Activated naive CD8-positive, alpha-beta T cell treated with anti-CD3 and anti-CD28 coated beads for 36 hours (primary cell): ENCODE measurements around the gene PRKCZ. TPM values are rescaled to one million over a fixed set of nuclear protein-coding genes. Genes with fewer than 3 reads are reported as not detected.

Experiments
- DNase-seq: peaks from one replicate; pipeline ENCODE4 v3.0.0; 2021
- H3K27ac Mint-ChIP-seq: one replicate; pipeline ENCODE4 v1.8.0; 2022; ENCODE audit warnings: mild to moderate bottlenecking, moderate library complexity, mixed read lengths
- H3K27me3 Mint-ChIP-seq: one replicate; pipeline ENCODE4 v1.8.0; 2022; ENCODE audit warnings: mild to moderate bottlenecking, mixed read lengths
- H3K36me3 Mint-ChIP-seq: one replicate; pipeline ENCODE4 v1.8.0; 2021; ENCODE audit warnings: mild to moderate bottlenecking, mixed read lengths
- H3K4me1 Mint-ChIP-seq: one replicate; pipeline ENCODE4 v1.8.0; 2021; ENCODE audit warnings: mixed read lengths
- H3K4me3 Mint-ChIP-seq: one replicate; pipeline ENCODE4 v1.8.0; 2022; ENCODE audit warnings: mild to moderate bottlenecking, moderate library complexity, mixed read lengths
- H3K9me3 Mint-ChIP-seq: one replicate; pipeline ENCODE4 v1.8.0; 2022; ENCODE audit warnings: mixed read lengths
- total RNA-seq, 2 experiments: library from RNA; stranded (reverse); gene quantifications; one replicate each; pipeline ENCODE4 v1.2.3, GENCODE V29; 2021

PRKCZ gene
- total RNA-seq, 2 experiments from 2014 or later, result 11.1 to 13.0 TPM

DNA sequence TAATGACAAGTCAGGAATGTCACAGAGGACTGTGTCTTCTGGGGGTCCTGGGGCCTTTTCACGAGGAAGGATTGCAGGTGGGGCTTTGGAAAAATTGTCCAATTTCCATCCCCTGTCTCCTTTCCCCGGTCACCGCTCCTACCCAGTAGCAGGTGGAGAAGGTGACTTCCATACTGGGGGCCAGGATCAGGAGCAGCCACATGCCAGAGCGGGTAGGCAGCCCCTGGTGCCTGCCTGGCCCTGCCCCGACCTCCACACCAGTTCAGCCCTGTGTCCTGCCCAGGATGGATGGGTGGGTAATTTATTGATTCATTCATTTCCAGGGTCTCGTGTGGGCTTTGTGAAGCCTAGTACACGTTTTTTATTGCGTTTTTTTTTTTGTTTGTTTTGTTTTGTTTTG lies 51.7 kb downstream of the PRKCZ start:
- Mint-ChIP-seq H3K36me3 (peaks cover 8% of the 10 kb centered on the region), H3K27me3 (no peaks in the 10 kb centered on the region), H3K4me1 (peaks cover 3% of the 10 kb centered on the region), H3K9me3 (peaks cover 4% of the 10 kb centered on the region), H3K27ac (no peak overlapping the region), H3K4me3 (no peak overlapping the region)
- DNase-seq, result no peak

- DNase-seq, result no peak
- Mint-ChIP-seq H3K27me3 (no peaks in the 10 kb centered on the region), H3K9me3 (peaks cover 3% of the 10 kb centered on the region), H3K36me3 (peaks cover 7% of the 10 kb centered on the region), H3K27ac (no peak overlapping the region), H3K4me3 (no peak overlapping the region), H3K4me1 (peaks cover 3% of the 10 kb centered on the region)
These were observed 52.5 kb downstream of the PRKCZ start for GRCh38 chr1:2102753-2103152.

DNA sequence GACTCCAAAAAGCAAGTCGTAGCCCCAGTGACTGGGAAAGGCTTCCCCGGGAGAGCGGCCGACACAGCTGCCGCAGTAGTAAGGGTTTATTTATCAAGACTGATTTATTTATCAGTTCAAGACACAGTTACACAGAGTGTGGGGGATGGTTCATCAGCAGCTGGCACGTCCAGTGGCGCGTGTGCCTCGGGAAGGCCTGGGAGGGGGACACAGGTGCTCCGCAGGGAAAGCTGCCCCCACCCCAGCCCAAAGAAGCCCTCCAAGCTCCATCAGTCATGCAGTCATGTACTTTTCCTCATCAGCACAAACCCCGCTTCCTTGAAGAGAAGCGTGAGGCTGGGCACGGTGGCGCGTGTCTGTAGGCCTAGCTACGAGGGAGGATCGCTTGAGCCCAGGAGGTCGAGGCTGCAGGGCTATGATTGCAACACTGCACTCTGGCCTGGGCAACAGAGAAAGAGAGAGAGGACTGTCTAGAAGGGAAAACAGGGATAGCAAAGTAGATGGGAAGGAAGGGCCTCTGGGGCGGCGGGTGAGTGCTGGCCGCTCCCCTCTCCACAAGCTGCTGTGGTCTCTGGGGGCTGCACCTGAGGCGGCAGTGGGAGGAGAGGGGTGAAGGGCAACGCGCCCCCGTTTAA lies 53.2 kb downstream of the PRKCZ start:
- Mint-ChIP-seq H3K4me3 (no peak overlapping the region), H3K27ac (no peak overlapping the region), H3K4me1 (peaks cover 3% of the 10 kb centered on the region), H3K9me3 (no peaks in the 10 kb centered on the region), H3K36me3 (peaks cover 3% of the 10 kb centered on the region), H3K27me3 (no peaks in the 10 kb centered on the region)
- DNase-seq, result no peak

DNA sequence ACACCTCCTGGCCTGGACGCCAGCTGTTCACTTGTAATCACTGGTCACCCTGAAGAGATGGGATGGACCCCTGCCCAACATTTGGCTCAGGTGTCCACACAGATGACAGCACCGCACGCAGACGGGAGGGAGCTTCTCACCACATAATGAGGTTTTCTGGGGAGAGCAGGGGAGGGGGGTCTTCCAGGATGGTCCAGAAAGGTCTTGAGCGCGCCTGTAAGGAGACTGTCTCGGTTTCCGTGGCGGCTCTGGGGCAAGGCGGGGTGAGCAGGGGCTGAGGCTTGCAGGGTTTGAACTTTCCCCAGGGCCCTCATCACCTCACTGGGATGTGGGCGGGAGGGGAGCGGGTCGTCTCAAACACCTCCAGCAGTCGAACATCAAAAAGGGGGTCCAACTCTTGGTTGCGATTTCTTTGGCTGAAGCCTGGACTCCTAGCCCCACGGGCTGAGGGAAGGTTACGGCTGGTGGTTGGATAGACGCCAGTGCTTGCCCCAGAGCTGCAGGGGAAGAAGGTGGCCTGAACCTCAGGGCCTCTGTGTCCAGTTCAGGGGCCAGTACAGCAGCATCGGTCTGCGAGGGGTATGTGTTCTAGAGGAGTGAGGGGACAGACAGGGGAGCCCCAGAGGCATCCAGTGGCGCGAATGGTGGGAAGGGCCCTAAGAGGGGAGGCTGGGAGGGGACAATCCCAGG lies 53.8 kb downstream of the PRKCZ start:
- Mint-ChIP-seq H3K4me3 (no peak overlapping the region), H3K9me3 (no peaks in the 10 kb centered on the region), H3K36me3 (peaks cover under 1% of the 10 kb centered on the region), H3K4me1 (peaks cover 3% of the 10 kb centered on the region), H3K27me3 (no peaks in the 10 kb centered on the region), H3K27ac (no peak overlapping the region)
- DNase-seq, result no peak

DNA sequence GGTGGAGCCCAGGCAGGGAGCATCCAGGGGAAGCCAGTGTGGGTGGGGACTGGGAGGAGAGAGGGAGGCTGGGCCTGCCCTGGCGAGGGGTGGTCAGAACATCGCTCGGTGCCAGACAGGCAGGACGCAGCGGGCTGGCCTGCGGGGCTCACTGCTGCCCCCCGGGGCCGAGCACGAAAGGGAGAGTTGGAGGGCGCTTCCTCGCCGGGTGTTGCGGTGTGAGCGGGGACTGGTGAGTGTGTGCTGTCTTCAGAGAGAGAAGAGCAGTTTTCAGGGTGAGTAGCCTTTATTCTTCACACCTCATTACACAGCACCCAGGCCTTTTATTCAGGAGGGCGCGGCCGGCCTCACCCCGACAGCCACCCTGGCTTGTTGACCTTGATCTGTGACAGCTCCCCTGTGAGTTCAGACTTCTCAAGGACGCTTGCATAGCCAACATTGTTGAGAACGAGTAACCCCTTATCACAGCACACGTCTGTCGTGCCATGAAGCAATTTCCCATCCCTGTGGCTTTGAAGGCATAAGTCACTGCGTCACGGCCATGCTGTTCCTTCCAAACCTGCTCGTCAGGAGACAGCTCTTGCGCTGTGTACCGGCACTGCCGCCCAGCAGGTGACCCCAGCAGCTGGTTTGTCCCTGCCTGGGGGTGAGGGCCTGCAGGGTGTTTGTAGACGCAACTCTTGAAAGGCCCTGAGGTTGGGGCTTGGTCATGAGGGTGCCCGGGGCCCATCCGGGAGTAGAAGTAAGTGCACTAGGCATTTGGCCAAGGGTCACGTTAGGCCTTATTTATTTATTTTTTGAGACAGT lies 54.6 kb downstream of the PRKCZ start:
- Mint-ChIP-seq H3K27me3 (no peaks in the 10 kb centered on the region), H3K27ac (no peak overlapping the region), H3K9me3 (no peaks in the 10 kb centered on the region), H3K4me1 (peaks cover 3% of the 10 kb centered on the region), H3K36me3 (no peaks in the 10 kb centered on the region), H3K4me3 (no peak overlapping the region)
- DNase-seq, result no peak

DNA sequence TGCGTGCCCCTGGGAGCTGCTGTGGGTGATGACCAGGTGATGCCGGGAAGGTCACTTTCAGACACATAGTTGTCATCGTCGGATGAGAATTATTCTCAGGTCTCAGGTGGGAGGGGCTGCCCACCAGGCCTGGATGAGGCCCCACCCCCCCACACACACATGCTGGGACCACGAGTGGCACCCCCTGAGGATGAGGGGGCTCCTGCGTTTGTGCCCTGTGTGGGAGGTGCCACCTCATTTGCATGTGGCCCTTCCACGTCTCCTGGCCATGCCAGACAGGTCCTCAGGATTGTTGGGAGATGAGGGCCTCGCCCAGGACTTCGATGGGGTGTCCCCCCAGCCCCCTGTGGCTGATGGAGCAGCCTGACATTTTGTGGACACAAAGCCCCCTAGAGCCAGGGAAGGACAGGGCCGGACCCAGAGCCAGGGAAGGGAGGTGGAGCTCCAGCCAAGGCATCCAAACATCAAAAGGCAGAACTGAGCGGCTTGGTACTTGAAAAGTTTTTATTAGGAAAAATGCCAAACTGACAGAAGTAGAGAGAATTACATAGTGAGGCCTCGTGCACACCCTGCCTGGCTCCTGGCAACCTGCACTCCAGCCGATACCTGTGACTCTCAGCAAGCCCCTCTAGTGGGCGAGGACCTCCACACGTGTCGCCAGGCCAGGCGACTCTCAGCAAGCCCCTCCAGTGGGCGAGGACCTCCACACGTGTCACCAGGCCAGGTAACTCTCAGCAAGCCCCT lies 55.7 kb downstream of the PRKCZ start:
- Mint-ChIP-seq H3K27ac (no peak overlapping the region), H3K4me1 (no peaks in the 10 kb centered on the region), H3K27me3 (no peaks in the 10 kb centered on the region), H3K4me3 (no peak overlapping the region), H3K9me3 (no peaks in the 10 kb centered on the region), H3K36me3 (no peaks in the 10 kb centered on the region)
- DNase-seq, result no peak

GRCh38 chr1:2106659-2107405 lies 56.6 kb downstream of the PRKCZ start:
- no peaks in the 10 kb centered on the region for H3K9me3 Mint-ChIP-seq
- no peak for DNase-seq
- H3K4me3 Mint-ChIP-seq, result no peak overlapping the region
- H3K27ac Mint-ChIP-seq, result no peak overlapping the region
- no peaks in the 10 kb centered on the region for H3K27me3 Mint-ChIP-seq
- H3K4me1 Mint-ChIP-seq, result no peaks in the 10 kb centered on the region
- no peaks in the 10 kb centered on the region for H3K36me3 Mint-ChIP-seq

GRCh38 chr1:2107586-2108212 lies 57.5 kb downstream of the PRKCZ start:
- H3K4me3 Mint-ChIP-seq, result no peak overlapping the region
- no peak for DNase-seq
- no peaks in the 10 kb centered on the region for H3K9me3 Mint-ChIP-seq
- no peak overlapping the region for H3K27ac Mint-ChIP-seq
- H3K27me3 Mint-ChIP-seq, result no peaks in the 10 kb centered on the region
- no peaks in the 10 kb centered on the region for H3K4me1 Mint-ChIP-seq
- no peaks in the 10 kb centered on the region for H3K36me3 Mint-ChIP-seq

GRCh38 chr1:2108213-2108876 lies 58.1 kb downstream of the PRKCZ start:
- no peak for DNase-seq
- Mint-ChIP-seq H3K27me3 (no peaks in the 10 kb centered on the region), H3K4me3 (no peak overlapping the region), H3K4me1 (no peaks in the 10 kb centered on the region), H3K36me3 (no peaks in the 10 kb centered on the region), H3K27ac (no peak overlapping the region), H3K9me3 (no peaks in the 10 kb centered on the region)

DNA sequence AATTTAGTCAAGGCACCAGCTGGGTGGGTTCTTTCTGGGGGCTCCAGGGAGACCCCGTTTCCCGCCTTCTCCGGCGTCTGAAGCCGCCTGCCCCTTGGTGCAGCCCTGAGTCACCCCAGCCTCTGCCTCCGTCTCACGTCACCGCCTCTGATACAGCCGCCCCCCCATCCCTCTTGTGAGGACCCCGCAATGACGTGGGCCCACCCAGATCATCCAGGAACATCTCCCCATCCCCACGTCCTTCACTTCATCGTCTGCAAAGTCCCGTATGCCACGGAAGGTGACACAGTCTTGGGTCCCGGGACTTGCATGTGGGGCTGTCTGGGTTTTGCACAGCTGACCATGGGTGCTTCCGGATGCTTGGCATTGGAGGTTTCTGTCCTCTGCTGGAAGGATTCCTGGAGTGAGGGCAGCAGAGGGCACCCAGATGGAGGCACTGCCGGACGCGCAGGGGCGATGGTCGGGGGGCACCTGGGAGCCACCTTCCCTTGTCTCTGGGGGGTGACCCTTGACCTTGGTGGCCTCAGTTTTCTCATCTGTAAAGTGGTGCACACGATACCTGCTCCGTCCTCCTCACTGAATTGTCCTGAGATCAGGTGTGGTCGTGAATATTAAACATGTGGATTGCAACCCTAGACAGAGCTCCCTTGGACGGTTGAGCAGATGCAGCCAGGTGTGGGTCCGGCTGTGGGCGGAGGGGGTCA lies 58.8 kb downstream of the PRKCZ start:
- no peaks in the 10 kb centered on the region for H3K36me3 Mint-ChIP-seq
- no peak for DNase-seq

GRCh38 chr1:2109581-2110021 lies 59.4 kb downstream of the PRKCZ start:
- H3K9me3 Mint-ChIP-seq, result no peaks in the 10 kb centered on the region
- DNase-seq, result no peak
- H3K36me3 Mint-ChIP-seq, result no peaks in the 10 kb centered on the region
- no peaks in the 10 kb centered on the region for H3K4me1 Mint-ChIP-seq
- no peaks in the 10 kb centered on the region for H3K27me3 Mint-ChIP-seq
- H3K27ac Mint-ChIP-seq, result no peak overlapping the region
- no peak overlapping the region for H3K4me3 Mint-ChIP-seq

More for the DNA sequence above, 58.8 kb downstream of the PRKCZ start:
- H3K27ac Mint-ChIP-seq, result no peak overlapping the region
- no peak overlapping the region for H3K4me3 Mint-ChIP-seq
- H3K4me1 Mint-ChIP-seq, result no peaks in the 10 kb centered on the region
- H3K27me3 Mint-ChIP-seq, result no peaks in the 10 kb centered on the region
- H3K9me3 Mint-ChIP-seq, result no peaks in the 10 kb centered on the region

- Mint-ChIP-seq H3K36me3 (no peaks in the 10 kb centered on the region), H3K27ac (no peak overlapping the region), H3K27me3 (no peaks in the 10 kb centered on the region), H3K4me1 (no peaks in the 10 kb centered on the region), H3K9me3 (no peaks in the 10 kb centered on the region), H3K4me3 (no peak overlapping the region)
- DNase-seq, result no peak
These were observed 60.1 kb downstream of the PRKCZ start for GRCh38 chr1:2110191-2110737.
